Heart left ventricle (tissue), 16 donors: Measurements from ENCODE around the gene TACC2. TPM values are rescaled to one million over a fixed set of nuclear protein-coding genes. Genes with fewer than 3 reads are reported as not detected.

Source experiments
- ATAC-seq, 4 donors: fragments of 200-7000 bp; cut with Tn5 transposase; one replicate each; pipeline ENCODE4 v1.9.1; 2020 to 2022; ENCODE audit warnings: moderate library complexity in 4 of 4, mild to moderate bottlenecking in 3 of 4, moderate number of reproducible peaks in 1 of 4
- DNase-seq, 5 donors: peaks; one replicate each; pipeline ENCODE4 v3.0.0-alpha.2; 2020
- H3K27ac ChIP-seq, 12 donors: fragments of 200-600 bp; sonication (generic) in 4 of 12; one replicate each; pipeline versions ENCODE4 v1.5.0 to v1.8.0; 2016 to 2022; ENCODE audit warnings: mild to moderate bottlenecking in 2 of 12
- H3K27me3 ChIP-seq, 9 donors: fragments of 200-600 bp; sonication (generic) in 2 of 9; one replicate each; pipeline versions ENCODE4 v1.5.1 to v1.8.0; 2016 to 2022; ENCODE audit warnings: mild to moderate bottlenecking in 3 of 9
- H3K36me3 ChIP-seq, 9 donors: fragments of 200-600 bp; sonication (generic) in 2 of 9; one replicate each; pipeline versions ENCODE4 v1.5.0 to v1.8.0; 2018 to 2022; ENCODE audit warnings: mild to moderate bottlenecking in 2 of 9
- H3K4me1 ChIP-seq, 12 donors: fragments of 200-600 bp; sonication (generic) in 4 of 12; one replicate each; pipeline versions ENCODE4 v1.5.0 to v1.8.0; 2016 to 2022; ENCODE audit warnings: mild to moderate bottlenecking in 3 of 12
- H3K4me3 ChIP-seq, 12 donors: fragments of 200-600 bp; sonication (generic) in 4 of 12; one replicate each; pipeline versions ENCODE4 v1.5.0 to v1.8.0; 2017 to 2022; ENCODE audit warnings: mild to moderate bottlenecking in 9 of 12, moderate library complexity in 4 of 12
- H3K9me3 ChIP-seq, 12 donors: fragments of 200-600 bp; sonication (generic) in 4 of 12; one replicate each; pipeline versions ENCODE4 v1.5.0 to v1.8.0; 2016 to 2022; ENCODE audit warnings: mild to moderate bottlenecking in 1 of 12
- POLR2A ChIP-seq, 2 donors: fragments of 450-650 bp; IDR thresholded peaks; one replicate each; pipeline ENCODE4 v1.6.1; 2017; ENCODE audit warnings: antibody characterized with exemption in 2 of 2, mild to moderate bottlenecking in 2 of 2, moderate library complexity in 2 of 2
- WGBS, 4 donors: extraction: QIAGEN DNeasy Blood & Tissue Kit in 2 of 4; methylation state at CpG; one replicate each; pipeline versions ENCODE4 v1.1.5 to v1.1.7; 2013 to 2018; 5-methylcytosine and 5-hydroxymethylcytosine counted together
- intact Hi-C, 10 donors: fragments of 100-400 bp; cut with DNase I; formaldehyde crosslinking; loops; one replicate each; pipeline versions ENCODE4 v1.11.1 to v1.14.2; 2022
- polyA plus RNA-seq, 2 donors: library from polyadenylated mRNA; stranded (reverse); fragments of 200-250 nt; gene quantifications; one replicate each; pipeline ENCODE4 v1.2.3, GENCODE V29; 2013
- total RNA-seq, 9 donors: library from RNA; depleted of rRNA in 2 of 9; stranded (reverse); fragments of >200 nt in 2 of 9; fragmentation: NEBNext Ultra II Directional in 3 of 9; extraction: Animal tissue kit (Norgen Biotek cat#: 25700) in 3 of 9; gene quantifications; one replicate each; pipeline versions ENCODE4 v1.1.0 to v1.2.4, GENCODE V29; 2016 to 2023
- TF ChIP-seq, protein P1 (sequence below), 12 donors: fragments of 200-600 bp; sonication (generic) in 4 of 12; IDR thresholded peaks; one replicate each; pipeline versions ENCODE4 v1.5.0 to v1.8.0; 2018 to 2022; ENCODE audit warnings: antibody characterized with exemption in 12 of 12, mild to moderate bottlenecking in 5 of 12
- donor health status: ischemic (EF 13 %, LVEDD 7.1; RV severe dilation, severe dysfunction).
- donor health status: healthy with polysubstance abuse.
- donor health status: DM: no; HTN: yes; CAD: no.
- donor health status: DM: no; HTN: no; CAD: no.
- donor health status: ischemic (EF 25% LVEDD 6.9; RV normal size, moderate dysfunction).
- donor health status: ischemic (EF 25% LVEDD 5.7; RV mildly dilated, moderate dysfunction).
- donor health status: healthy.
- donor health status: DM: yes; HTN: yes; CAD: no.
- donor health status: ischemic (EF 35%, LVEDD 5.7; RV mildly dilated, moderate dysfunction).
- donor health status: nonischemic (EF 11% LVEDD 7.7; RV severe dilation, severe dysfunction).
- donor health status: DM: yes; HTN: yes; CAD: no.
- donor health status: PGD.
- donor health status: ischemic (EF 29% LVEDD 5.4; RV normal size, mild dysfunction).
- donor health status: nonischemic (EF 23%, LVEDD 6.1; RV moderate dilation, normal function).

Gene TACC2
- total and polyA plus RNA-seq, 11 donors: 96.7 to 456 (median 294) TPM

DNA sequence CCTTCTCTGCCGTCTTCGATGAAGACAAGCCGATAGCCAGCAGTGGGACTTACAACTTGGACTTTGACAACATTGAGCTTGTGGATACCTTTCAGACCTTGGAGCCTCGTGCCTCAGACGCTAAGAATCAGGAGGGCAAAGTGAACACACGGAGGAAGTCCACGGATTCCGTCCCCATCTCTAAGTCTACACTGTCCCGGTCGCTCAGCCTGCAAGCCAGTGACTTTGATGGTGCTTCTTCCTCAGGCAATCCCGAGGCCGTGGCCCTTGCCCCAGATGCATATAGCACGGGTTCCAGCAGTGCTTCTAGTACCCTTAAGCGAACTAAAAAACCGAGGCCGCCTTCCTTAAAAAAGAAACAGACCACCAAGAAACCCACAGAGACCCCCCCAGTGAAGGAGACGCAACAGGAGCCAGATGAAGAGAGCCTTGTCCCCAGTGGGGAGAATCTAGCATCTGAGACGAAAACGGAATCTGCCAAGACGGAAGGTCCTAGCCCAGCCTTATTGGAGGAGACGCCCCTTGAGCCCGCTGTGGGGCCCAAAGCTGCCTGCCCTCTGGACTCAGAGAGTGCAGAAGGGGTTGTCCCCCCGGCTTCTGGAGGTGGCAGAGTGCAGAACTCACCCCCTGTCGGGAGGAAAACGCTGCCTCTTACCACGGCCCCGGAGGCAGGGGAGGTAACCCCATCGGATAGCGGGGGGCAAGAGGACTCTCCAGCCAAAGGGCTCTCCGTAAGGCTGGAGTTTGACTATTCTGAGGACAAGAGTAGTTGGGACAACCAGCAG is 221.7 kb downstream of the TACC2 start:
- intact Hi-C loops: loop anchor here in 5 of 10 donors (5.0 to 10.0 kb wide), 4 partner anchors 46 to 156 kb away; no protein-coding TSS in a partner anchor
- peaks cover 0 to 47% (median 31%) of the 10 kb centered on the region in 9 donors for H3K36me3 ChIP-seq

DNA sequence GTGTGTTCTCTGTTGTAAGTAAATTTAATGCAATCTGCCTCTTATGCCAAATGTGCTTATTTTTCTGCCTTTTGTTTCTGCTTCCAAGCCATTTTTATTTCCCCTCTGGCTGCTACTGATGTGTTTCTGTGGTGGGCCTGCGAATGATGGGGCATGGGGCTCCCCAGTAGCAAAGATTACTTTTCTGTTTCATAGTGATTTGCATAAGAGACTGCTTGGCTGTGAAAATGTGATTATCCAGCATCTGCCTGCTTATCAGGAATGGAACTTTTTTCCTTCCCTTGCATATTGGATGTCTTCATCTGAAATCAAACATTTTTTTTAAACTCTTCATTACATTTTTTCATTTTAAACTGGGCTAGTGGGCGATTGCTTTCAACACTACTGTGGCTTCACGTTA is 224.4 kb downstream of the TACC2 start:
- peaks cover 0 to 71% (median 55%) of the 10 kb centered on the region in 9 donors for H3K36me3 ChIP-seq
- 63 to 77% (median 74%) methylated on average over 3 of the region's 3 CpGs for WGBS, 4 donors
- TF ChIP-seq, protein P1, sequence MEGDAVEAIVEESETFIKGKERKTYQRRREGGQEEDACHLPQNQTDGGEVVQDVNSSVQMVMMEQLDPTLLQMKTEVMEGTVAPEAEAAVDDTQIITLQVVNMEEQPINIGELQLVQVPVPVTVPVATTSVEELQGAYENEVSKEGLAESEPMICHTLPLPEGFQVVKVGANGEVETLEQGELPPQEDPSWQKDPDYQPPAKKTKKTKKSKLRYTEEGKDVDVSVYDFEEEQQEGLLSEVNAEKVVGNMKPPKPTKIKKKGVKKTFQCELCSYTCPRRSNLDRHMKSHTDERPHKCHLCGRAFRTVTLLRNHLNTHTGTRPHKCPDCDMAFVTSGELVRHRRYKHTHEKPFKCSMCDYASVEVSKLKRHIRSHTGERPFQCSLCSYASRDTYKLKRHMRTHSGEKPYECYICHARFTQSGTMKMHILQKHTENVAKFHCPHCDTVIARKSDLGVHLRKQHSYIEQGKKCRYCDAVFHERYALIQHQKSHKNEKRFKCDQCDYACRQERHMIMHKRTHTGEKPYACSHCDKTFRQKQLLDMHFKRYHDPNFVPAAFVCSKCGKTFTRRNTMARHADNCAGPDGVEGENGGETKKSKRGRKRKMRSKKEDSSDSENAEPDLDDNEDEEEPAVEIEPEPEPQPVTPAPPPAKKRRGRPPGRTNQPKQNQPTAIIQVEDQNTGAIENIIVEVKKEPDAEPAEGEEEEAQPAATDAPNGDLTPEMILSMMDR (IDR thresholded peaks at IDR 0.05): no peak
- no peak for TF ChIP-seq POLR2A (IDR thresholded peaks at IDR 0.05)
- no peak for ATAC-seq
- H3K4me1 ChIP-seq: peaks cover 0 to 12% (median 0%) of the 10 kb centered on the region in 12 donors
- no peaks in the 10 kb centered on the region for H3K27me3 ChIP-seq
- no peak overlapping the region for H3K4me3 ChIP-seq
- DNase-seq: no peak
- intact Hi-C loops: loop anchor here in 5 of 10 donors (5.0 to 10.0 kb wide), 4 partner anchors 49 to 159 kb away; no protein-coding TSS in a partner anchor
- H3K27ac ChIP-seq: no peak overlapping the region
- H3K9me3 ChIP-seq: no peaks in the 10 kb centered on the region

More for the DNA sequence above, 221.7 kb downstream of the TACC2 start:
- TF ChIP-seq POLR2A (IDR thresholded peaks at IDR 0.05): no peak
- TF ChIP-seq, protein P1 (IDR thresholded peaks at IDR 0.05): no peak
- Histone ChIP-seq H3K27me3 (no peaks in the 10 kb centered on the region), H3K27ac (no peak overlapping the region), H3K4me1 (peaks cover 0 to 38% (median 7%) of the 10 kb centered on the region in 12 donors), H3K9me3 (no peaks in the 10 kb centered on the region), H3K4me3 (no peak overlapping the region)
- WGBS, 4 donors: 95 to 98% (median 96%) methylated on average over 29 to 30 of the region's 30 CpGs
- DNase-seq: no peak
- ATAC-seq: no peak

DNA sequence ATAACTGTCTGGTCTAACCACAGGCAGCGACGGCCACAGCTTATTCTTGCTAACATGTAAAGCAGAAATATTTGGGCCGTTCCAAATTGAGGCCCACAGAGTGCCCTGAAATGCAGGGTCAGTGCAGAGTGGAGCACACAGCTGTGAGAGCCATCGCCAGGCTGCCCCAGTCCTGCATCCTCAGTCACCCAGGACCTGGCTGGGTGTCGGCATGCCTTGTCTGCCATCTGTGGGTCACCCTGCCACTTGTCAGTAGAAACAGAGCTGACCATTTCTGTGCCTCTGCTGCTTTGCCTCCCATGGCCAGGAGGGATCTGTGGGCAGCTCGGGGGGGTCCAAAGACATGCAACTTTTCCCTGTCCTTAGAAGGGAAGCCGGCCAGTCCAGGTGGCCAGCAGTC is 224.8 kb downstream of the TACC2 start:
- TF ChIP-seq, protein P1 (IDR thresholded peaks at IDR 0.05): peak in 7 of 12 donors; percentile 10 to 45 (median 14)
- TF ChIP-seq POLR2A (IDR thresholded peaks at IDR 0.05): no peak
- Histone ChIP-seq H3K4me3 (no peak overlapping the region), H3K36me3 (peaks cover 0 to 75% (median 60%) of the 10 kb centered on the region in 9 donors), H3K27me3 (no peaks in the 10 kb centered on the region), H3K9me3 (no peaks in the 10 kb centered on the region), H3K4me1 (peaks cover 0 to 9% (median 0%) of the 10 kb centered on the region in 12 donors), H3K27ac (no peak overlapping the region)
- WGBS, 4 donors: 55 to 81% (median 62%) methylated on average over 7 of the region's 7 CpGs
- intact Hi-C loops: loop anchor here in 5 of 10 donors (5.0 to 10.0 kb wide), 4 partner anchors 49 to 159 kb away; no protein-coding TSS in a partner anchor
- ATAC-seq: peak in 3 of 4 donors; percentile 53 to 75 (median 72)
- peak in 1 of 5 donors; percentile 35 for DNase-seq

DNA sequence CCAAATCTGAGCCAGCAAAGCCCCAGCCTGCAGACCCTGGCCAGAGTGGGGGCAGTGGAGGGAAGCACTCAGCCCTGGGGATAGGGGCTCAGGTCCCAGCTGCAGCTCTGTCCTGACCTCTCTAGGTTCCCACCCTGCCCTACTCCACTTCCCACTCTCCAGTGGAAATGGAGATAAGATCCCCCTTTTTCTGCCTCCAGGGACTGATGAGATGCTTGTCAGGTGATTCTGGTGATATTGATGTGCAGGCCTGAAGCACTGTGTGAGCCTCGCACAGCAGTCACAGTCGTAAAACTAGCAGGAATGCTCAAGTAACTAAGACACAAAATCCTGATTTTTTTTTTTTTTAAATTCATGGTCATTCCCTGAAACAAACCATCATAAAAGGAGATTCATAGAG is 227.1 kb downstream of the TACC2 start:
- no peaks in the 10 kb centered on the region for H3K27me3 ChIP-seq
- no peak for ATAC-seq
- 74 to 94% (median 89%) methylated on average over 2 of the region's 2 CpGs for WGBS, 4 donors
- H3K4me3 ChIP-seq: no peak overlapping the region
- intact Hi-C loops: loop anchor here in 5 of 10 donors (10.0 kb wide), 2 partner anchors 51 to 161 kb away; no protein-coding TSS in a partner anchor
- H3K27ac ChIP-seq: no peak overlapping the region
- no peak for DNase-seq
- H3K9me3 ChIP-seq: no peaks in the 10 kb centered on the region
- H3K36me3 ChIP-seq: peaks cover 0 to 85% (median 74%) of the 10 kb centered on the region in 9 donors
- H3K4me1 ChIP-seq: peaks cover 0 to 7% (median 0%) of the 10 kb centered on the region in 12 donors
- TF ChIP-seq POLR2A (IDR thresholded peaks at IDR 0.05): no peak
- TF ChIP-seq, protein P1 (IDR thresholded peaks at IDR 0.05): no peak
